Fibroblast of mammary gland (primary cell): ENCODE measurements around the gene HGFAC.

Source experiments
- DNase-seq: peaks from one replicate; pipeline ENCODE4 v3.0.0-alpha.2; 2010; ENCODE audit warnings: low read depth
- H3K4me3 ChIP-seq: 2 replicates; pipeline ENCODE4 v1.5.1; 2011; ENCODE audit warnings: low read depth, mild to moderate bottlenecking, low read length, moderate library complexity; ENCODE audit not compliant: control insufficient read depth
- TF ChIP-seq, protein P1 (sequence below): conservative IDR thresholded peaks from 2 replicates; pipeline ENCODE4 v1.5.1; 2011; ENCODE audit warnings: low read depth, low read length, inconsistent platforms; ENCODE audit not compliant: control insufficient read depth, insufficient read depth

Gene HGFAC

DNA sequence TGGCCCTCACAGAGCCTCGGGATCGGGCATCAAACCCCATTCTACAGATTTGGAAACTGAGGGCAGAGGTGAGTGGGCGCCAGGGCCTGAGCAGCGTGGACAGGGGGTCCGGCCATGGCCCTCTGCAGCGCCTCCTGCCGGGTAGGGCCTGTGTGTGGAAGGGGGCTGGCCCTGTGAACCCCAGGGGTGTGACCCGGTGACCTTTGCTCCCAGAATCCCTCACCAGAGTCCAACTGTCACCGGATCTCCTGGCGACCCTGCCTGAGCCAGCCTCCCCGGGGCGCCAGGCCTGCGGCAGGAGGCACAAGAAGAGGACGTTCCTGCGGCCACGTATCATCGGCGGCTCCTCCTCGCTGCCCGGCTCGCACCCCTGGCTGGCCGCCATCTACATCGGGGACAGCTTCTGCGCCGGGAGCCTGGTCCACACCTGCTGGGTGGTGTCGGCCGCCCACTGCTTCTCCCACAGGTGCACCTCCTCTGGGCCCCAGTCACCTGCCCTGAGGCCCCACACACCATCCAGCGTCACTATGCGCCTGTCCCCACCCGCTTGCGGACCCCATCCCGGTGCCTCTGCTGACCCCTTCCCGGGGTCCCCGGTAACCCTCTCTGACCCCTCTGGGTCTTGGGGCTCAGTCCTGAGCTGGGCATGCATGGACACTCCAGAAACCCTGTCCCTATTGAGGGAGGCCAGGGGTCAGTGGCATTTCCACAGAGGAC lies 4.2 kb downstream of the HGFAC start:
- TF ChIP-seq, protein P1, sequence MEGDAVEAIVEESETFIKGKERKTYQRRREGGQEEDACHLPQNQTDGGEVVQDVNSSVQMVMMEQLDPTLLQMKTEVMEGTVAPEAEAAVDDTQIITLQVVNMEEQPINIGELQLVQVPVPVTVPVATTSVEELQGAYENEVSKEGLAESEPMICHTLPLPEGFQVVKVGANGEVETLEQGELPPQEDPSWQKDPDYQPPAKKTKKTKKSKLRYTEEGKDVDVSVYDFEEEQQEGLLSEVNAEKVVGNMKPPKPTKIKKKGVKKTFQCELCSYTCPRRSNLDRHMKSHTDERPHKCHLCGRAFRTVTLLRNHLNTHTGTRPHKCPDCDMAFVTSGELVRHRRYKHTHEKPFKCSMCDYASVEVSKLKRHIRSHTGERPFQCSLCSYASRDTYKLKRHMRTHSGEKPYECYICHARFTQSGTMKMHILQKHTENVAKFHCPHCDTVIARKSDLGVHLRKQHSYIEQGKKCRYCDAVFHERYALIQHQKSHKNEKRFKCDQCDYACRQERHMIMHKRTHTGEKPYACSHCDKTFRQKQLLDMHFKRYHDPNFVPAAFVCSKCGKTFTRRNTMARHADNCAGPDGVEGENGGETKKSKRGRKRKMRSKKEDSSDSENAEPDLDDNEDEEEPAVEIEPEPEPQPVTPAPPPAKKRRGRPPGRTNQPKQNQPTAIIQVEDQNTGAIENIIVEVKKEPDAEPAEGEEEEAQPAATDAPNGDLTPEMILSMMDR, result no peak
- no peak for DNase-seq
- no peak overlapping the region for H3K4me3 ChIP-seq

DNA sequence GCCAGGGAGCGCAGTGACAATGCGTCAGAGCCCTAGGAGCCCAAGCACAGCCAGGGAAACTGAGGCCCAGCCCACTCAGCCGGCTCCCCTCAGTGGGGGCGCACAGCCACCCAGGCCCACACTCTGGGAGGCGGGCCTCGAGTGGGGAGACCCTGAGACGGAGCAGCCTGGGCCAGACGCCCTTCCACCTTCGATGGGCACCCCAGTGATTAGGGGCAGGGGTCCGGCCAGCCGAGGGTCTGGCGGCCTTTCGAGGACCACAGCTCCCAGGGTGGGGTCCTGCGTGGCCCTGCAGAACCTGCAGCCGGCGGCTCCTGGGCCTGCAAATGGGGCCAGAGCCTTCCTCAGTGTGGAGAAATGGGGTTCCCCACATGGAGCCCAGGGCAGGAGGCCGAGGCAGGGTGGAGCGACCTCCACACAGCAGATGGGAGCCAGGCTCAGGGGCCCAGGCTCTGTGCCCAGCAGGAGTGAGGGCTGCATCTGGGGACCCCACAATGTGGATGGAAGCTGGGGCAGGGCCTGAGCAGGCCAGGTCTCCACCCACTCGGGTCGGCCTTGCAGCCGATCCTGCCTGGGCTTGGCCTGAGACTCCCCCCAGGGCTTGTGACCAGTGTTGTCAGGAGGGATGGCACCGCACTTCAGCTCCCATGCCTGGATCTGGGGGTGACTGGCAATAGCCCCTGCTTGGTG lies 5.0 kb downstream of the HGFAC start:
- H3K4me3 ChIP-seq, result no peak overlapping the region
- DNase-seq, result no peak
- TF ChIP-seq, protein P1, result no peak

DNA sequence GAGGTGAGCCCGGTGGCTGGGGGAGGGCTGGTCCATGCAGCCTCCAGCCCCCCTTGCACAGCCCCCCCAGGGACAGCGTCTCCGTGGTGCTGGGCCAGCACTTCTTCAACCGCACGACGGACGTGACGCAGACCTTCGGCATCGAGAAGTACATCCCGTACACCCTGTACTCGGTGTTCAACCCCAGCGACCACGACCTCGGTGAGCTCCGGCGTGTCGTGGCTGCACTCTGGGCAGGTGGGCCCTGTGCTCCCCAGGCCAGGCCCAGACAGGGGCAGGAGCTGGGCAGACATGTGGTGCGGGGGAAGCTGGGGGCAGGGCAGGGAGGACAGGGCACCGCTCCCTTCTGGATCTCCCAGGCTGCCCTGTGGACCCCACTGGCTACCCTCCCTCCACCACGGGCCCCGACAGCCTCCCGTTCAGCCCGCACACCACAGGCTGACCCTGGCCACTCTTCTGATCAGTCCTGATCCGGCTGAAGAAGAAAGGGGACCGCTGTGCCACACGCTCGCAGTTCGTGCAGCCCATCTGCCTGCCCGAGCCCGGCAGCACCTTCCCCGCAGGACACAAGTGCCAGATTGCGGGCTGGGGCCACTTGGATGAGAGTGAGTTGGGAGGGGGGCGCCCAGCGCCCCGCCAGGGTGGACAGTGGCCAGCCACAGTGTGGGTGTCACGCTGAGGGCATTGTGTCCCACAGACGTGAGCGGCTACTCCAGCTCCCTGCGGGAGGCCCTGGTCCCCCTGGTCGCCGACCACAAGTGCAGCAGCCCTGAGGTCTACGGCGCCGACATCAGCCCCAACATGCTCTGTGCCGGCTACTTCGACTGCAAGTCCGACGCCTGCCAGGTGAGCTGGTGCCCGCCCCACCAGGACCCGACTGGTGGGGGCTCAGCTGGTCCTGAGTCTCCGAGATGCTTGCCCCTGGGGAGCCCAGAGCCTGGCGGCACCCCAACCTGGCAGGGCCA lies 5.9 kb downstream of the HGFAC start:
- no peak overlapping the region for H3K4me3 ChIP-seq
- TF ChIP-seq, protein P1, result no peak
- no peak for DNase-seq

DNA sequence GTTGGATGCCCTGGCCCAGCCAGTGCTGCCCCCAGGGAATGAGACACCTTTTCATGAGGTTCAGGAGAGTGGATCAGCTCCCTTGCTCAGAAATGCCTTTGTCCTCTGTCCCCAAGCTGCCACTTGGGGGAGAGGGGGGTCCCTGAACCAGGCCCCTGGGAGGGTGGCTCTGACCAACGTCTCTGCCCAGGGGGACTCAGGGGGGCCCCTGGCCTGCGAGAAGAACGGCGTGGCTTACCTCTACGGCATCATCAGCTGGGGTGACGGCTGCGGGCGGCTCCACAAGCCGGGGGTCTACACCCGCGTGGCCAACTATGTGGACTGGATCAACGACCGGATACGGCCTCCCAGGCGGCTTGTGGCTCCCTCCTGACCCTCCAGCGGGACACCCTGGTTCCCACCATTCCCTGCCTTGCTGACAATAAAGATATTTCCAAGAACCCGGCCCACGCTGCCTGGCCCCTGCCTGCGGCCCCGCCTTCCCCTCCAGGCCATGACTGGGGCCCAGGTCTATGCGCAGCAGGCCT lies 7.3 kb downstream of the HGFAC start:
- DNase-seq, result no peak
- TF ChIP-seq, protein P1, result no peak
- H3K4me3 ChIP-seq, result no peak overlapping the region

DNA sequence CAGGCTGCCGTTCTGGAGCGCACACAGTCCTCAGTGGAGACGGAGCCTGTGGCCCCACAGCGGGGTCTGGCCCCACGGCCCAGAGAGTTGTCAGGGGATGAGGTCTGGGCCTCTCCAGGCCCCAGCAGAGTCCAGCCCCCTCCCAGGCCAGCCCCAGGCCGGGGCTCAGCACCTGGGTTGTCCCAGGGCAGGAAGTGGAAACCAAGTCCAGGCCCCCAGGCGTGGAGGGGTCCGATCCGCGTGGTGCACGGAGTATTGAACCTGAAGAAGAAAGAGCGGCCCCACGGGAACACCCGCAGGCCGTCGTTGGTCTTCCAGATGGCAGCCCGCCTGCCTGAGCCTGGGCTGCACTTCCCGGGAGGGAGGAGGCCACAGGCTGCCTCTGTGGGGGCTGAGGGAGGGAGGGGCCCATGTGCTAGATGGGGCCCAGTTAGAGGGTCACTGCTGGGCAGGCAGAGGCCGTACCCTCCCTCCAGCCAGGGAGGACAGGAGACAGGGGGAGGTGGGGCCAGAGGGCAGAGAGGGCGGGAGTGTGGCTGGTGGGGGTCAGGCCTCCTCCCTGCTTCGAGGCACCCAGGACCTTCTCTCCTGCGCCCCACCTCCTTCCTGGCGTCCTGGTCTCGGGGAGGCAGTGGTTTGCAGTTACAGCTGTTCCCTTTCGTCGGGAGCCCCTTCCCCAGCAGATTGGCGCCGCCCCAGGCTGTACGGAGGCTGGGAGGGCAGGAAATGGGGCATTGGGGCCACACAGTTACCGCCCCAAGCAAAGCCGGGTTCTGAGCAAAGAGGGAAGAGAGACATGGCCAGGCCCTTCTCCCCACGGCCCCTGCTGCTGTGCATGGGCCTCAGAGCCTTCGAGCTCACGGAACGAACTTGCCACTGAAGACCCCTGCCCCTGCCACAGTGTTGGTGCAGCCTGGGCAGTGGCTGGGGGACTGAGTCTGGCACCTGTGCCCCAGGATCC lies 8.1 kb downstream of the HGFAC start:
- TF ChIP-seq, protein P1, result no peak
- no peak for DNase-seq
- H3K4me3 ChIP-seq, result no peak overlapping the region
